Measurements from ENCODE around the gene PKHD1.

PKHD1 gene

GRCh38 chr6:51657491-51657890 lies 429.9 kb downstream of the PKHD1 start:
- no peaks in the 10 kb centered on the region for H3K36me3 ChIP-seq (ENCODE audit: control insufficient read depth, insufficient read depth, low read length)
- H3K27me3 ChIP-seq (ENCODE audit: control insufficient read depth, insufficient read depth, low read length, poor library complexity, severe bottlenecking) = no peaks in the 10 kb centered on the region
- WGBS, 2 experiments = no CpG with 5 or more reads among the region's 3 CpGs
- H3K4me1 ChIP-seq (ENCODE audit: control insufficient read depth, insufficient read depth, low read length) = no peaks in the 10 kb centered on the region
- H3K27ac ChIP-seq (ENCODE audit: insufficient read depth, low read depth, low read length, poor library complexity, severe bottlenecking) = no peak overlapping the region
- H3K4me3 ChIP-seq (ENCODE audit: insufficient read depth, low read depth, low read length) = no peak overlapping the region
- no peaks in the 10 kb centered on the region for H3K9me3 ChIP-seq (ENCODE audit: control insufficient read depth, low read length)

GRCh38 chr6:51655517-51655916 lies 431.9 kb downstream of the PKHD1 start:
- H3K9me3 ChIP-seq (ENCODE audit: control insufficient read depth, low read length) = no peaks in the 10 kb centered on the region
- H3K27me3 ChIP-seq (ENCODE audit: control insufficient read depth, insufficient read depth, low read length, poor library complexity, severe bottlenecking) = no peaks in the 10 kb centered on the region
- no peak overlapping the region for H3K4me3 ChIP-seq (ENCODE audit: insufficient read depth, low read depth, low read length)
- no peak overlapping the region for H3K27ac ChIP-seq (ENCODE audit: insufficient read depth, low read depth, low read length, poor library complexity, severe bottlenecking)
- no peaks in the 10 kb centered on the region for H3K36me3 ChIP-seq (ENCODE audit: control insufficient read depth, insufficient read depth, low read length)
- no peaks in the 10 kb centered on the region for H3K4me1 ChIP-seq (ENCODE audit: control insufficient read depth, insufficient read depth, low read length)

GRCh38 chr6:51654647-51655046 lies 432.8 kb downstream of the PKHD1 start:
- no peak overlapping the region for H3K27ac ChIP-seq (ENCODE audit: insufficient read depth, low read depth, low read length, poor library complexity, severe bottlenecking)
- H3K36me3 ChIP-seq (ENCODE audit: control insufficient read depth, insufficient read depth, low read length) = no peaks in the 10 kb centered on the region
- no peaks in the 10 kb centered on the region for H3K27me3 ChIP-seq (ENCODE audit: control insufficient read depth, insufficient read depth, low read length, poor library complexity, severe bottlenecking)
- H3K4me1 ChIP-seq (ENCODE audit: control insufficient read depth, insufficient read depth, low read length) = no peaks in the 10 kb centered on the region
- no peaks in the 10 kb centered on the region for H3K9me3 ChIP-seq (ENCODE audit: control insufficient read depth, low read length)
- H3K4me3 ChIP-seq (ENCODE audit: insufficient read depth, low read depth, low read length) = no peak overlapping the region
- WGBS, 2 experiments = 68 to 100% methylated on average over 2 to 4 of the region's 5 CpGs

GRCh38 chr6:51651132-51651817 lies 436.1 kb downstream of the PKHD1 start:
- no peaks in the 10 kb centered on the region for H3K27me3 ChIP-seq (ENCODE audit: control insufficient read depth, insufficient read depth, low read length, poor library complexity, severe bottlenecking)
- 89 to 94% methylated on average over 9 of the region's 9 CpGs for WGBS, 2 experiments
- no peaks in the 10 kb centered on the region for H3K4me1 ChIP-seq (ENCODE audit: control insufficient read depth, insufficient read depth, low read length)
- H3K27ac ChIP-seq (ENCODE audit: insufficient read depth, low read depth, low read length, poor library complexity, severe bottlenecking) = no peak overlapping the region
- no peak overlapping the region for H3K4me3 ChIP-seq (ENCODE audit: insufficient read depth, low read depth, low read length)
- H3K9me3 ChIP-seq (ENCODE audit: control insufficient read depth, low read length) = no peaks in the 10 kb centered on the region
- H3K36me3 ChIP-seq (ENCODE audit: control insufficient read depth, insufficient read depth, low read length) = no peaks in the 10 kb centered on the region

- Histone ChIP-seq H3K27ac (ENCODE audit: insufficient read depth, low read depth, low read length, poor library complexity, severe bottlenecking) (no peak overlapping the region), H3K9me3 (ENCODE audit: control insufficient read depth, low read length) (no peaks in the 10 kb centered on the region), H3K27me3 (ENCODE audit: control insufficient read depth, insufficient read depth, low read length, poor library complexity, severe bottlenecking) (no peaks in the 10 kb centered on the region), H3K4me3 (ENCODE audit: insufficient read depth, low read depth, low read length) (no peak overlapping the region), H3K36me3 (ENCODE audit: control insufficient read depth, insufficient read depth, low read length) (no peaks in the 10 kb centered on the region), H3K4me1 (ENCODE audit: control insufficient read depth, insufficient read depth, low read length) (no peaks in the 10 kb centered on the region)
These were observed 438.6 kb downstream of the PKHD1 start for GRCh38 chr6:51648774-51649173.

- no peaks in the 10 kb centered on the region for H3K27me3 ChIP-seq (ENCODE audit: control insufficient read depth, insufficient read depth, low read length, poor library complexity, severe bottlenecking)
- H3K36me3 ChIP-seq (ENCODE audit: control insufficient read depth, insufficient read depth, low read length) = no peaks in the 10 kb centered on the region
- no peak overlapping the region for H3K4me3 ChIP-seq (ENCODE audit: insufficient read depth, low read depth, low read length)
- no peaks in the 10 kb centered on the region for H3K4me1 ChIP-seq (ENCODE audit: control insufficient read depth, insufficient read depth, low read length)
- no peak overlapping the region for H3K27ac ChIP-seq (ENCODE audit: insufficient read depth, low read depth, low read length, poor library complexity, severe bottlenecking)
- no peaks in the 10 kb centered on the region for H3K9me3 ChIP-seq (ENCODE audit: control insufficient read depth, low read length)
These were observed 439.2 kb downstream of the PKHD1 start for GRCh38 chr6:51648236-51648635.

DNA sequence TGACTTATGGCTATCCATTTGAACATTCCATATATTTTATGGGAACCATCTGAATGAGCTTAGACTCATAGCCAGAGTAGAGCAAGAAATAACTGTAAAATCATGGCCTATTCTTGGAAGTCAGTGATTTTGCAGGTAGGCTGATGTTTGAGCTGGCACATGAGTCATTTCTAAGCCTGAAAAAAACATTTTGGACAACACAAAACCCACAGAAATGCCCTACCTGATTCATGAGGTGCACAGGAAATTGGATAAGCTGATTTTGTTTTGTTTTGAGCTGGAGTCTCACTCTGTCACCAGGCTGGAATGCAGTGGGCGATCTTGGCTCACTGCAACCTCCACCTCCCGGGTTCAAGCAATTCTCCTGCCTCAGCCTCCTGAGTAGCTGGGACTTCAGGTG lies 443.0 kb downstream of the PKHD1 start:
- Histone ChIP-seq H3K27me3 (ENCODE audit: control insufficient read depth, insufficient read depth, low read length, poor library complexity, severe bottlenecking) (no peaks in the 10 kb centered on the region), H3K4me3 (ENCODE audit: insufficient read depth, low read depth, low read length) (no peak overlapping the region), H3K27ac (ENCODE audit: insufficient read depth, low read depth, low read length, poor library complexity, severe bottlenecking) (no peak overlapping the region), H3K9me3 (ENCODE audit: control insufficient read depth, low read length) (no peaks in the 10 kb centered on the region), H3K36me3 (ENCODE audit: control insufficient read depth, insufficient read depth, low read length) (no peaks in the 10 kb centered on the region), H3K4me1 (ENCODE audit: control insufficient read depth, insufficient read depth, low read length) (no peaks in the 10 kb centered on the region)
- 94 to 98% methylated on average over 2 of the region's 2 CpGs for WGBS, 2 experiments

DNA sequence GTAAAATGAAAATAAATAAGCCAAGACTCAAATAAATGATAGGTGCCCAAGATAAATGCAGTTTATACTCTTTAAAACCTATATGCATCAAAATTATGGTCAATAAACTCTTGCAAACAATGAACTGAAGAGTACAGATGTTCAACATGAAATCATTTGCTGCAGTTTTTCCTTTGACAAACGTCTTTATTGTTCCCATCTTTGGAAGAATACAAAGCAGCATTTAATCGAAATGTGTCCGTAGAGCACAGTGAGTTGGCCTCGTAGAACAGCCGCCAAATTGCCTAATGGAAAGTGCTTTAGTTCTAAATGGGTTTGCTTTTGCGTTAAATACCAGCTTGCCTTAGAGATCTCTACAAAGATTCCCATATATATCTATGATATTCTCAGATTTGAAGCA lies 447.4 kb downstream of the PKHD1 start:
- H3K4me1 ChIP-seq (ENCODE audit: control insufficient read depth, insufficient read depth, low read length) = no peaks in the 10 kb centered on the region
- H3K27me3 ChIP-seq (ENCODE audit: control insufficient read depth, insufficient read depth, low read length, poor library complexity, severe bottlenecking) = no peaks in the 10 kb centered on the region
- no peak overlapping the region for H3K27ac ChIP-seq (ENCODE audit: insufficient read depth, low read depth, low read length, poor library complexity, severe bottlenecking)
- H3K9me3 ChIP-seq (ENCODE audit: control insufficient read depth, low read length) = no peaks in the 10 kb centered on the region
- no peak overlapping the region for H3K4me3 ChIP-seq (ENCODE audit: insufficient read depth, low read depth, low read length)
- H3K36me3 ChIP-seq (ENCODE audit: control insufficient read depth, insufficient read depth, low read length) = no peaks in the 10 kb centered on the region
- 93 to 94% methylated on average over 5 to 6 of the region's 6 CpGs for WGBS, 2 experiments

GRCh38 chr6:51633424-51633823 lies 454.0 kb downstream of the PKHD1 start:
- Histone ChIP-seq H3K4me3 (ENCODE audit: insufficient read depth, low read depth, low read length) (no peak overlapping the region), H3K9me3 (ENCODE audit: control insufficient read depth, low read length) (no peaks in the 10 kb centered on the region), H3K27me3 (ENCODE audit: control insufficient read depth, insufficient read depth, low read length, poor library complexity, severe bottlenecking) (no peaks in the 10 kb centered on the region), H3K27ac (ENCODE audit: insufficient read depth, low read depth, low read length, poor library complexity, severe bottlenecking) (no peak overlapping the region), H3K36me3 (ENCODE audit: control insufficient read depth, insufficient read depth, low read length) (no peaks in the 10 kb centered on the region), H3K4me1 (ENCODE audit: control insufficient read depth, insufficient read depth, low read length) (no peaks in the 10 kb centered on the region)
- WGBS, 2 experiments = 92 to 100% methylated on average over 1 of the region's 1 CpG

GRCh38 chr6:51630011-51630410 lies 457.4 kb downstream of the PKHD1 start:
- H3K4me3 ChIP-seq (ENCODE audit: insufficient read depth, low read depth, low read length) = no peak overlapping the region
- WGBS, 2 experiments = 92 to 100% methylated on average over 4 of the region's 4 CpGs
- no peaks in the 10 kb centered on the region for H3K9me3 ChIP-seq (ENCODE audit: control insufficient read depth, low read length)
- H3K4me1 ChIP-seq (ENCODE audit: control insufficient read depth, insufficient read depth, low read length) = no peaks in the 10 kb centered on the region
- no peak overlapping the region for H3K27ac ChIP-seq (ENCODE audit: insufficient read depth, low read depth, low read length, poor library complexity, severe bottlenecking)
- H3K27me3 ChIP-seq (ENCODE audit: control insufficient read depth, insufficient read depth, low read length, poor library complexity, severe bottlenecking) = no peaks in the 10 kb centered on the region
- H3K36me3 ChIP-seq (ENCODE audit: control insufficient read depth, insufficient read depth, low read length) = no peaks in the 10 kb centered on the region

- 73 to 90% methylated on average over 1 of the region's 1 CpG for WGBS, 2 experiments
These were observed 461.0 kb downstream of the PKHD1 start for GRCh38 chr6:51626391-51626790.

More at GRCh38 chr6:51626391-51626790, 461.0 kb downstream of the PKHD1 start:
- H3K4me1 ChIP-seq (ENCODE audit: control insufficient read depth, insufficient read depth, low read length) = no peaks in the 10 kb centered on the region
- no peaks in the 10 kb centered on the region for H3K9me3 ChIP-seq (ENCODE audit: control insufficient read depth, low read length)
- H3K4me3 ChIP-seq (ENCODE audit: insufficient read depth, low read depth, low read length) = no peak overlapping the region
- no peaks in the 10 kb centered on the region for H3K27me3 ChIP-seq (ENCODE audit: control insufficient read depth, insufficient read depth, low read length, poor library complexity, severe bottlenecking)
- H3K27ac ChIP-seq (ENCODE audit: insufficient read depth, low read depth, low read length, poor library complexity, severe bottlenecking) = no peak overlapping the region
- H3K36me3 ChIP-seq (ENCODE audit: control insufficient read depth, insufficient read depth, low read length) = no peaks in the 10 kb centered on the region
